Measurements from ENCODE around the gene COQ8A. TPM values are rescaled to one million over a fixed set of nuclear protein-coding genes. Genes with fewer than 3 reads are reported as not detected.

The COQ8A gene
- polyA plus RNA-seq (11.6 and 13.2 TPM in 2 replicates), polyA minus RNA-seq (10.8 and 13.6 TPM in 2 replicates)

- Histone ChIP-seq H3K9me3 (ENCODE audit: low read length) (no peaks in the 10 kb centered on the region), H3K4me2 (ENCODE audit: low read length) (peak within 1 kb of the TSS; percentile 80), H3K9me2 (ENCODE audit: insufficient read depth, low read length) (no peaks in the 10 kb centered on the region), H3K27ac (ENCODE audit: low read length) (peak within 1 kb of the TSS; percentile 93), H3K79me2 (replicated peaks; ENCODE audit: insufficient read depth, low read length) (no peaks in the 10 kb centered on the region), H3K4me3 (ENCODE audit: low read length) (peak within 1 kb of the TSS; percentile 88), H2AFZ (ENCODE audit: low read depth, low read length) (peak within 1 kb of the TSS; percentile 99), H3K27me3 (ENCODE audit: insufficient read depth, low read depth, low read length) (no peaks in the 10 kb centered on the region), H3K9ac (ENCODE audit: low read length) (peak within 1 kb of the TSS; percentile 86), H3F3A (ENCODE audit: insufficient read depth, low read length, poor library complexity, severe bottlenecking) (no peaks in the 10 kb centered on the region), H4K20me1 (ENCODE audit: insufficient read depth) (no peaks in the 10 kb centered on the region), H3K36me3 (ENCODE audit: insufficient read depth, low read length) (no peaks in the 10 kb centered on the region)
- TF ChIP-seq TAF1 (IDR thresholded peaks at IDR 0.05; ENCODE audit: low read depth) (no peak), RAD21 (conservative IDR thresholded peaks at IDR 0.05) (peak; percentile 44), SMC3 (conservative IDR thresholded peaks at IDR 0.05; ENCODE audit: poor library complexity) (peak; percentile 55), MXI1 (conservative IDR thresholded peaks at IDR 0.05; ENCODE audit: poor library complexity, severe bottlenecking) (peak; percentile 95), REST (IDR thresholded peaks at IDR 0.05; ENCODE audit: borderline replicate concordance) (no peak), POLR2AphosphoS5 (IDR thresholded peaks at IDR 0.05) (no peak), EZH2 (IDR thresholded peaks at IDR 0.05; ENCODE audit: borderline replicate concordance, insufficient read depth, low read length, poor library complexity, severe bottlenecking) (no peak), EP300 (conservative IDR thresholded peaks at IDR 0.05; ENCODE audit: poor library complexity, severe bottlenecking) (no peak)
- TF ChIP-seq, protein P1, sequence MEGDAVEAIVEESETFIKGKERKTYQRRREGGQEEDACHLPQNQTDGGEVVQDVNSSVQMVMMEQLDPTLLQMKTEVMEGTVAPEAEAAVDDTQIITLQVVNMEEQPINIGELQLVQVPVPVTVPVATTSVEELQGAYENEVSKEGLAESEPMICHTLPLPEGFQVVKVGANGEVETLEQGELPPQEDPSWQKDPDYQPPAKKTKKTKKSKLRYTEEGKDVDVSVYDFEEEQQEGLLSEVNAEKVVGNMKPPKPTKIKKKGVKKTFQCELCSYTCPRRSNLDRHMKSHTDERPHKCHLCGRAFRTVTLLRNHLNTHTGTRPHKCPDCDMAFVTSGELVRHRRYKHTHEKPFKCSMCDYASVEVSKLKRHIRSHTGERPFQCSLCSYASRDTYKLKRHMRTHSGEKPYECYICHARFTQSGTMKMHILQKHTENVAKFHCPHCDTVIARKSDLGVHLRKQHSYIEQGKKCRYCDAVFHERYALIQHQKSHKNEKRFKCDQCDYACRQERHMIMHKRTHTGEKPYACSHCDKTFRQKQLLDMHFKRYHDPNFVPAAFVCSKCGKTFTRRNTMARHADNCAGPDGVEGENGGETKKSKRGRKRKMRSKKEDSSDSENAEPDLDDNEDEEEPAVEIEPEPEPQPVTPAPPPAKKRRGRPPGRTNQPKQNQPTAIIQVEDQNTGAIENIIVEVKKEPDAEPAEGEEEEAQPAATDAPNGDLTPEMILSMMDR (IDR thresholded peaks at IDR 0.05; ENCODE audit: poor library complexity, severe bottlenecking): peak; percentile 38
Measured at GRCh38 chr1:226940029-226940805, at the start of gene COQ8A. Gene COQ8A (plus strand): TSS chr1:226940294. CDS start chr1:226961386, 21,092 bp downstream.

DNA sequence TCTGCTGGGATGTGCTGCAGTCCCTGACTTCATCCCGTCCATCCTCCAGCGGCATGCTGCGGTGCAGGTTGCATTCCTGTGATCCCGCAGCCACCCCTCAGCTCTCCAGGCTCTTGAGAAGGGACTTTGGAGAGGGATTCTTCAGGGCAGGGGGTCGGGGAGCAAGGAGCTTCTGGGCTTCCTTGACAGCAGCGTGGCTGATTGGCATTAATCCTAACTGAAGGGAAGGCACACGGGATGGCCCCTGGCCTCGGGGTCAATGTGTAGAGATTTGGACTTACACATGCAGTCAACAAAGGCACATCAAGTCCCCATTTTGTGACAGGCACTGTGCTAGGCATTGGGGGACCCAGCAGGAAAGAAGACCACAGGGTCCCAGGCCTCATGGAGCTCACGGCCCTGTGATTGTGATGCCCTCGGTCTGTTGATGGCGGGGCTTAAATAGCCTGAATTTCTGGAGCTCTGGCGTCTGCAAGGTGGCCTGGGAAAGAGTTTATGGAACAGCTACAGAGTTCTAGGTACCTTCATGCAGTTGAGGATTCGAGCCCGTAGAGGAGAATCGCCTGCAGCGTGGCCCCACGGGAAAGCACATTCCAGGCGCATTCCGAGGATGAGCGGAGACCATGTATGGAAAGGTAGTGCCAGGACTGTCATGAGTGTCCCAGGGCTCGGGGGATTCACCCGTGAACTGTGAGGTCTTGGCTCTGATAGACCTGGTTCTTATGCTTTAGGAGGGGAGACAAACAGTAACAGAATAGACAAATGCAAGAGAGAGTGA is 49.6 kb upstream of the COQ8A start:
- H2AFZ ChIP-seq (ENCODE audit: low read depth, low read length): no peak overlapping the region
- H3K79me2 ChIP-seq (replicated peaks; ENCODE audit: insufficient read depth, low read length): no peaks in the 10 kb centered on the region
- no peak overlapping the region for H3K4me3 ChIP-seq (ENCODE audit: low read length)
- no peak overlapping the region for H3K27ac ChIP-seq (ENCODE audit: low read length)
- H4K20me1 ChIP-seq (ENCODE audit: insufficient read depth): no peaks in the 10 kb centered on the region
- no peaks in the 10 kb centered on the region for H3K36me3 ChIP-seq (ENCODE audit: insufficient read depth, low read length)
- no peaks in the 10 kb centered on the region for H3K27me3 ChIP-seq (ENCODE audit: insufficient read depth, low read depth, low read length)
- no peak overlapping the region for H3K4me2 ChIP-seq (ENCODE audit: low read length)
- no peaks in the 10 kb centered on the region for H3K9me2 ChIP-seq (ENCODE audit: insufficient read depth, low read length)
- H3F3A ChIP-seq (ENCODE audit: insufficient read depth, low read length, poor library complexity, severe bottlenecking): no peaks in the 10 kb centered on the region
- TF ChIP-seq REST (IDR thresholded peaks at IDR 0.05; ENCODE audit: borderline replicate concordance) (no peak), EZH2 (IDR thresholded peaks at IDR 0.05; ENCODE audit: borderline replicate concordance, insufficient read depth, low read length, poor library complexity, severe bottlenecking) (no peak), RAD21 (conservative IDR thresholded peaks at IDR 0.05) (no peak), MXI1 (conservative IDR thresholded peaks at IDR 0.05; ENCODE audit: poor library complexity, severe bottlenecking) (no peak), POLR2AphosphoS5 (IDR thresholded peaks at IDR 0.05) (no peak), EP300 (conservative IDR thresholded peaks at IDR 0.05; ENCODE audit: poor library complexity, severe bottlenecking) (no peak), SMC3 (conservative IDR thresholded peaks at IDR 0.05; ENCODE audit: poor library complexity) (no peak), TAF1 (IDR thresholded peaks at IDR 0.05; ENCODE audit: low read depth) (no peak)
- TF ChIP-seq, protein P1 (IDR thresholded peaks at IDR 0.05; ENCODE audit: poor library complexity, severe bottlenecking): no peak
- no peak overlapping the region for H3K9ac ChIP-seq (ENCODE audit: low read length)
- no peaks in the 10 kb centered on the region for H3K9me3 ChIP-seq (ENCODE audit: low read length)

Measured in neural cell (in vitro differentiated cells).